ENCODE measurements around the gene CNTNAP5.

Gene CNTNAP5

GRCh38 chr2:124050833-124051497 lies 25.9 kb downstream of the CNTNAP5 start:
- FAIRE-seq: no peak
- no peak for DNase-seq (ENCODE audit: extremely low spot score, insufficient read length, low read depth)

- FAIRE-seq (no peak), DNase-seq (ENCODE audit: extremely low spot score, insufficient read length, low read depth) (no peak)
Observed at GRCh38 chr2:124053796-124054195, 28.7 kb downstream of the CNTNAP5 start.

GRCh38 chr2:124063596-124063995 lies 38.5 kb downstream of the CNTNAP5 start:
- no peak for FAIRE-seq
- no peak for DNase-seq (ENCODE audit: extremely low spot score, insufficient read length, low read depth)

DNA sequence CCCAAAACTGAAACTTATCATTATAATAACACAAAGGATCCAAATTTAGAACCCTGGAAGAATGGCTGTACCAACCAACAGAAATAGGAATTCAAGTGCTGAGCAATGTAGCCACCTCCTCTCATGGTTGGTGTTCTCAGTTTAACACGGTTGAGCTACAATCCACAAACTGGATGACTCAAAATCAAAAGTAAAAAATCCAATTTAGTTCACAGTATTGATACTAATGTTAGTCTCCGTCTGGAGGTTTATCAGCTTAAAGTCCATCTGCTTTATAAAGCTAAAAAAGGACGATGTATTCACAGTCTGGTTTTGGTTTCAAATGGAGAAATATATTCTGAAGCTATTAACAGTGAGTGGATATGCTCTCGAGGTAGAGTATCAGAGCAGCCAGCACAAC lies 40.5 kb downstream of the CNTNAP5 start:
- FAIRE-seq (no peak), DNase-seq (ENCODE audit: extremely low spot score, insufficient read length, low read depth) (no peak)

GRCh38 chr2:124066776-124067175 lies 41.7 kb downstream of the CNTNAP5 start:
- DNase-seq (ENCODE audit: extremely low spot score, insufficient read length, low read depth): no peak
- no peak for FAIRE-seq

GRCh38 chr2:124079045-124079444 lies 54.0 kb downstream of the CNTNAP5 start:
- FAIRE-seq (no peak), DNase-seq (ENCODE audit: extremely low spot score, insufficient read length, low read depth) (no peak)

- DNase-seq (ENCODE audit: extremely low spot score, insufficient read length, low read depth) (no peak), FAIRE-seq (no peak)
Observed at GRCh38 chr2:124080281-124081153, 55.4 kb downstream of the CNTNAP5 start.

GRCh38 chr2:124081154-124081716 lies 56.1 kb downstream of the CNTNAP5 start:
- DNase-seq (ENCODE audit: extremely low spot score, insufficient read length, low read depth): no peak
- no peak for FAIRE-seq

DNA sequence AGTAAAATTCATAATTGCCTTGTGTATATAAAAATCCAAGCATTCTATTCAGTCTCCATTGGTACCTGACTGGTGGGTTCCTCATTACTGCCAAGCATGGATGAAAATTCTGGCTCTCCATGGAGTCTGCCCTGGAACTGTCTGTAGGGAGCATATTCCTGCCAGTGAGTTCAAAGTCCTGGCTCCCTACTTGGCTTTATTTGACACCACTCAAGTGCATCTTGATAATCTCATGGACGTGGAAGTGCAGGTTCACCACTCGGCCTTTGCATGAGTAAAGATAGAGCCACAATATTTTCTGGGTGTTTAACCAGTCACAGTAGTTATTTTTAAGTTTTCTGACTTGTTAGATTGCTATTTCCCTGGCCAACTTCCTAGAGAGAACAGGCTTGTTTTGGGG lies 63.5 kb downstream of the CNTNAP5 start:
- FAIRE-seq: no peak
- no peak for DNase-seq (ENCODE audit: extremely low spot score, insufficient read length, low read depth)

GRCh38 chr2:124091721-124092120 lies 66.6 kb downstream of the CNTNAP5 start:
- DNase-seq (ENCODE audit: extremely low spot score, insufficient read length, low read depth): no peak
- FAIRE-seq: no peak

DNA sequence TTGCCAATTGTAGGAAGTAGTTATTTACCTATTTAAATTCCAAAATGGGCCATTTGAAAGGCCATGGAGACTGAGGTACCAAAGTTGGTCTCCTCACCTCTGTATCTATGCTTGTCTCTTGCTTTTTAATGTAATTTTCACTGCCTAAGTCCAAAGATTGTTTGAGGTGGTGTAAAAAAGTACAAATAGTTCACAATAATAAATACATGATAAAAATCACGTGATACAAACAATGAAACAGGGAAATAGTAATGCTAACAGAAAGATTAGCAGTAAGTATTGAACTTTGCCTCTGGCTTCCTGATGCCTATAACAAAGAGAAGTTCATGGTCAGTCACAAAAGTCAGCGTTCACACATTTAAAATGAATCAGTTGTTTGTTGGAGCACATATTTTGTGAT lies 67.6 kb downstream of the CNTNAP5 start:
- DNase-seq (ENCODE audit: extremely low spot score, insufficient read length, low read depth): no peak
- no peak for FAIRE-seq

DNA sequence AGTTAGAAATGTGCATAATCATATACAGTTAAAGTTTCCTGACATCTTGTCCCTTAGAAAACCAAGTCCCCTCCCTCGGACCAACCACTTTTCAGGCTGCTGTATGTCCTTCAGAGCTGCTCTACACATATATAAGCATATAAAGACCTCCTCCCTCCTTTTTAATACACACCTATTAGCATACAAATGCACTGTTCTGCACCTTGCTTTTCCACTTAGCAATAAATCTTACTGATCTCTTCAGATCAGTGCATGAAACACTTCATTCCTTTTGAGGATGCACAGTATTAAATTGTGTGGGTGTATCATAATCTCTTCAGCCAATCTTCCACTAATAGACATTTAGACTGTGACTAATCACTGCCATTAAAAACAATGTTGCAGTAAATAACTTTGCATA lies 79.8 kb downstream of the CNTNAP5 start:
- DNase-seq (ENCODE audit: extremely low spot score, insufficient read length, low read depth) (no peak), FAIRE-seq (no peak)

- FAIRE-seq (no peak), DNase-seq (ENCODE audit: extremely low spot score, insufficient read length, low read depth) (no peak)
Observed at GRCh38 chr2:124112206-124112605, 87.1 kb downstream of the CNTNAP5 start.

- no peak for FAIRE-seq
- no peak for DNase-seq (ENCODE audit: extremely low spot score, insufficient read length, low read depth)
Observed at GRCh38 chr2:124112966-124113365, 87.9 kb downstream of the CNTNAP5 start.

DNA sequence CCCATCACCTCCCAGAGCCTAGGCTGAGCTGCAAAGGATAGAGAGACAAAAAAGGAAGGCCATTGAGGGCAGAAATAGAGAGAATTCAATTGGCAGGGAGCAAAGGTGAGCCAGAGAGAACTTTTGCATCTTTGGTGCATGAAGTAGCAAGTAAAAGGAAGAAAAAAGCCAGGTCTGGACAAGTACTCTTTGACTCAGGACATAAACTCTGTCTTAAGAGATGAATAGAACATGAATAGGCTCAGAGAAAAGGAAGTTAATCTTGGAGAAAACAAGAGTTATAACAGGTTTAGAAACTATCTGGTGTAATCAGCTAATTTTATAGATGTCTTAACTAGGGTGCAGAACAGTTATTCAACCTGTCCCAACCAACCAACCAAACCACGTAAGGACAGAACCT lies 95.2 kb downstream of the CNTNAP5 start:
- no peak for DNase-seq (ENCODE audit: extremely low spot score, insufficient read length, low read depth)
- FAIRE-seq: no peak

DNA sequence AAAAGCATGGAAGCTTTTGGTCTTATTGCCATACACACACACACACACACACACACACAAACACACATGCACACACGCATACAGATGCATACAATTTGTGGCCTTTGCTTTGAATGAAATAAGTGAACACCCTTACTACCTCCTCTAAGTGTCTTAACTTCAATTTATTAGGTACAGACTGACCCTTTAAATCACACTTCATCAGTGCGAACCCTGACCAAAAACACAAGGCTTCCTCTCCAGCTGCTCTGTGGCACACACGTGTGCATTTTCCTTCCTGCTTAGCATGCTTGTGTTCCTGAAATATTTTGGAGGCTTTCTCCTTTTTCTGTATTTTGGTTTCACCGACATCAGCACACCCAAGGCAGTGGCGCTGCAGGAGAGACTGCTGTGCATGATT lies 96.0 kb downstream of the CNTNAP5 start:
- FAIRE-seq (no peak), DNase-seq (ENCODE audit: extremely low spot score, insufficient read length, low read depth) (no peak)

DNA sequence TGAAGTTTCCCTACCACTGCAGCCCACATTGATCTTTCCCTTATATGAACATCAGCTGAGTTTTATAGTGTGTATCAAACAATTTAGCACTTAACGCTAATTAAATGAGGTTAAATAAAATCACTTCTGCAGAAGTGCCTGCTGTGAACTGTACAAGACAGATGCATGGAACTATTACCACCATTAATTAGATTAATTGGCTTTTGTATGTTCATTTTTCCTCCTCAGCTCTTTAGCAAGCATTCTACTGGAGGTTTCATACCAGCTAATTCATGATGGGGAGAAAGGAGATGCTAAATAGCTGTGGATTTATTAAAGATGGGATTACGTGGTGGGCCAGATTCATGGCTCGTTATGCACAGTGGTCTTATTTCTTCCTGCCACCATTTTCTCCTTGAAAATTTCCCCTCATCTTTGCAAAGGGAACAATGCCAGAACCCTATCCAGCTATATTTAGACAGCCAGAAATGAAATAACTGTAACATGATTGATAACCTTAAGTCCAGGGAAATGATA lies 96.7 kb downstream of the CNTNAP5 start:
- DNase-seq (ENCODE audit: extremely low spot score, insufficient read length, low read depth) (no peak), FAIRE-seq (no peak)

DNA sequence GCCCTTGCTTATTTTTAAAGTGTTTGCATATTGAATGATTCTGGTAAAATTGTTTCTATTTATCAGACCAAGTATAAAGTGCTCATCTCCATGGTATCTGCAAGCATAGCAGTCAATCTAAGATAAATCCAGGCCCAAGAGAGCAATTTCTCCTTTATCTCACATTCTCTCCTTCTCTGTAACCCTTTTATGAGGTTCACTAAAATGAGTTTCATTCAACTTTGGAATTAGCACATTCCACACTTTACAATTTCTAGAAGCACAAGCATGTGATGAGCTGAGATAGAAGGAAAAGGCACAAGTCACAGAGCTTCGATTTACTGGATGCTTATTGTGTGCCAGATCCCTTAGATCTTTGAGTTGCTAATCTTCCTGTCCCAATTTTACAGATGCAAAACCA lies 97.3 kb downstream of the CNTNAP5 start:
- DNase-seq (ENCODE audit: extremely low spot score, insufficient read length, low read depth) (no peak), FAIRE-seq (no peak)

- DNase-seq (ENCODE audit: extremely low spot score, insufficient read length, low read depth) (no peak), FAIRE-seq (no peak)
Observed at GRCh38 chr2:124131276-124131675, 106.2 kb downstream of the CNTNAP5 start.

GRCh38 chr2:124136110-124136509 lies 111.0 kb downstream of the CNTNAP5 start:
- no peak for FAIRE-seq

DNA sequence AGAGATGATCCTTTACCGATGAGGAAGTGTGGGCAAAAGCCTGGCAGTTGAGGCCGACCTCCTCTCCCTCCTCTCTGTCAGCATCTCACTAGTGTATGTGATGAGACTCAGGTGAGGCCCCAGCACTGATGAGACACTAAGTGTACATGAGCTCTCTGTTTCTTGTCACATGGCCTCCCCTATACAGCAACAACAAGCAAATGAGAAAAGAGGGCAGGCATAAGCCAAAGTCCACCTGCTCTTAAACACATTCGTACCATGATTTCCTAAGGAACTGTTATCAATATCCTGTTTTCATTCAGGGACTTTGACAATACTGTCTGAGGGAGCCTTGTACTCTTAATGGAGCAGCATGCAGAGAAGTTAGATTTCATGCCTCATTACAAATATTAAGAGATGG lies 113.0 kb downstream of the CNTNAP5 start:
- FAIRE-seq (no peak), DNase-seq (ENCODE audit: extremely low spot score, insufficient read length, low read depth) (no peak)

More at GRCh38 chr2:124136110-124136509, 111.0 kb downstream of the CNTNAP5 start:
- DNase-seq (ENCODE audit: extremely low spot score, insufficient read length, low read depth): no peak

Data from GM18507 (cell line).